Neuron (in vitro differentiated cells): ENCODE data around the gene WDR86.

ENCODE experiments used
- H2AFZ ChIP-seq: one replicate; pipeline ENCODE4 v1.6.1; 2013; ENCODE audit warnings: low read depth, mild to moderate bottlenecking, inconsistent platforms, low read length, moderate library complexity
- H3K27me3 ChIP-seq: one replicate; pipeline ENCODE4 v1.6.1; 2013; ENCODE audit warnings: low read length; ENCODE audit not compliant: insufficient read depth
- H3K36me3 ChIP-seq: one replicate; pipeline ENCODE4 v1.6.1; 2013; ENCODE audit warnings: low read length; ENCODE audit not compliant: insufficient read depth
- H3K4me1 ChIP-seq: one replicate; pipeline ENCODE4 v1.6.1; 2013; ENCODE audit warnings: low read length; ENCODE audit not compliant: insufficient read depth
- H3K4me3 ChIP-seq: 2 replicates; pipeline ENCODE4 v1.5.1; 2013; ENCODE audit warnings: mild to moderate bottlenecking, low read length, moderate library complexity
- H3K9me3 ChIP-seq: one replicate; pipeline ENCODE4 v1.6.1; 2013; ENCODE audit warnings: low read length

WDR86 gene

DNA sequence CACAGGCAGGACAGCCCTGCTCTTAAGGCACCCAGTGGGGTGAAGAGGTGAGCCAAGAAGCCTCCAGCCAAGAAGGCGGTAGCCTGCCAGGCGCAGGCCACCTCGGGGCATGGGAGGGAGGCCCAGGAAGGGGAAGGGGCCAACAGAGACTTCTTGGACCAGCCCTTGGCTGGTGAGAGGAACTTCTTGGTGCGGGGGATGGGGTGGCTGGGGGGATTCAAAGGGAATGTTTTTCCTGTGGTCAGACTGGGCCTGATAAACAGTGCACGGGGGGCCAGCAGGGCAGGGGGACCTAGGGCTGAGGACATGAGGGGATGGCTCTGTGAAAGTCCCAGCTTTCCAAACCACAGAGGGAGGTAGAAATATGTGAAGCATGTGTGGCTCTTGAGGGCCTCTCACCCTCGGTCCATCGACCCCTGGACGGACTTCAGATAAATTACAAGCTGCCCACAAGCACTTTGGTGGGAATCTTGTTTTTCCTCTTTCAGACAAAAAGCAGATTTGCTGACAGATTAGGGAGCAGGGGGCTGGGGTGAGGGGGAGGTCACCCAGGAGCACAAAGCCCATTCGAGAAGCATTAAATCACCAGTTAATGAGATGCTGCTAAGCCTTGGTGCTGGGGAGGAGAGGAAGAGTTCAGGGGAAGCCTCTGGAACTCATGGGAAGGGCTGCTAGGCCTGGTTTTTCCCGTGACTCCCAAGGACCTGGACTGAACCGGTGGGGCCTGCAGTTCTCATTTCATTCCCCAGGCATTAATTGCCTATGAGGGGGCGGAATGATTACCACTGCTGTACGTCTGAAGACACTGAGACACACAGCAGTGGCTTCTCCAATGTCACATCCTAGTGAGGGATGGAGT, 18.8 kb upstream of the WDR86 start:
- no peaks in the 10 kb centered on the region for H3K27me3 ChIP-seq
- H3K4me1 ChIP-seq: peaks cover 11% of the 10 kb centered on the region

DNA sequence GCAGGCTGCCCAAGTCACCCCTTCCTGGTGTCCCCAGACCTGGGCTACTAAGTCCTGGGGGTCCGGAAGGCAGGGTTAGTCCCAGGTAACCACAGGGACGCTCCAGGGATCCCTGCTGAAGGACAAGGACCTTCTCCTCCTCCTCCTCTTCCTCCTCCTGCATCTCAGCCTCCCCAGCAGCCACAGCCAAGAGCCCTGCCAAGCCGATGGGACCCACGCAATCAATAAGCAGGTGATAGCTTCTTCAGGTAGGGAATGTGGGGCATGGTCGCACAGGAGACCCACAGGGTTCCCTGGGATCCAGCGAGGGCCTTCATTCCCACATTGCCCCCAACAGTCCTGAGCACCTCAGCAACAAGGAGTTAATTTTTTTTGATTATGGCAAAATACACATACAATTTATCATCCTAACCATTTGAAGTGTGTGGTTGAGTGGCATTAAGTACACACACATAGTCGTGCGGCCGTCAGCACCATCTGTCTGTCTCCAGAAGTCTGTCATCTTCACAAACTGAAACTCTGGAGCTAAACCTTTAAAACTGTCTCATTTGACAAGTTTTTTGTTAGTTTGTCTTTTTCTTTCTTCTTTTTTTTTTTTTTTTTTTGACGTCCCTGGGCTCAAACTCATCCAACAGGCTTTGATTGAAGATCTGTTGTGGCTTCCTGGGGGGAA, 18.0 kb upstream of the WDR86 start:
- no peaks in the 10 kb centered on the region for H3K27me3 ChIP-seq
- H3K4me3 ChIP-seq: no peak overlapping the region
- H3K9me3 ChIP-seq: no peaks in the 10 kb centered on the region
- H3K36me3 ChIP-seq: no peaks in the 10 kb centered on the region
- H2AFZ ChIP-seq: no peak overlapping the region
- peaks cover 11% of the 10 kb centered on the region for H3K4me1 ChIP-seq

More for the DNA sequence above, 18.8 kb upstream of the WDR86 start:
- H3K9me3 ChIP-seq: no peaks in the 10 kb centered on the region
- H3K36me3 ChIP-seq: no peaks in the 10 kb centered on the region
- H3K4me3 ChIP-seq: no peak overlapping the region
- no peak overlapping the region for H2AFZ ChIP-seq

DNA sequence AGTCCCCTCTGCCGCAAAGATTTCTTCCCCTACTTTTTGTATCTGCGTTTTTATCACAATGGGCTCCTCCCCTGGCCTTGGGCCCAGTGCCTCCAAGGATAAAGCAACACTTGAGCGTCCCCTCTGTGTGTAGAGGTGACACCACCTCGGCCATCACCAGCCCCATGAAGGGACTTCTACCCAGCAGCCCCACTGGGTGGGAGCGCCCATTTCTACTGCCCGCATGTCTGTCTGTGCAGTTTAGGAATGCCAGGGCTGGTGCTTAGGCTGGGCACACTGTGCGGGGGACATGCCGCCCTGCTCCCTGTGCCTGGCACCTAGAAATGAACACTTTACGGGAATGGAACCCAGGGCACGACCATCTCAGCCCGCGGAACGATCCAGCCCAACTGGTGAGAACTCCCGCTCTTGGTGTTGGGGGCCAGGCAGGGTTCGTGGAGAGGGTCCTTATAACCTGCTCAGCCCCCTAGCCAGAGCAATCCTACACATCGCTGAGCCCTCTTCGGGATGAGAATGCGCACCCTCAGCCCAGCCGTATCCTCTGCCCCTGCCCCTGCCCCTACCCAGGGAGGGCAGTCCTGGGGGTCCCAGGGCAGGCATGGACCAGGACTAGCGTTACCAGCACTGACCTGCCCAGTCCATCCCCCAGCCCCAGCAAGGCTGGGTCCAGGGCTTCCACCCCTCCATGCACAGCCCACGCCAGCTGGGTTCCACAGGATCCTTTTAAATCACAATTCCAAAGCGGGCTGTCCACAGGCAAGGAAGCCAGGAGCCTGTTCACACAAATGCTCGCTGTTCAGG, 17.3 kb upstream of the WDR86 start:
- Histone ChIP-seq H3K4me3 (no peak overlapping the region), H3K27me3 (no peaks in the 10 kb centered on the region), H3K4me1 (peaks cover 11% of the 10 kb centered on the region), H3K9me3 (no peaks in the 10 kb centered on the region), H2AFZ (no peak overlapping the region), H3K36me3 (no peaks in the 10 kb centered on the region)

DNA sequence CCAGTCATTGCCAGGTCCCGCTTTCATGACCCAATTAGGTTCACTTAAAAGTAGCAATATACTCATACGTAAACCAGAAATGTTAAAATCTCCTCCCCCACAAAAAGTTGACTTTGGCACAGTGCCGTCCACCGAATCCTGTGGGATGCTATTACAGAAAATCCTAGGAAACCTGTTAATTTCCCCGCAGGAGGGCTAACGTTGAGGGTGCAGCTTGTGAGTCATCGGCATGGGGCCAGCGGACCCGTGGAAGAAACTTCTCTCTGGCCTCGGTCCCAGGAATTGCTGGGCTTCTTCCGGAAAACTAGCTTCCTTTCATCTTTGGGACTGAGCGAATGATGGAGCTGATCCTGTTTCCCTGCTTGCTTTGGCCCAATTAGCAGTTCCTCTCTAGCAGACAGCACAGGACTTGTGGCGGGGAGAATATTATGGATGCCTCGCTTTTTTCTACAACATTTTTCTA, 16.6 kb upstream of the WDR86 start:
- Histone ChIP-seq H3K4me3 (no peak overlapping the region), H3K9me3 (peaks cover 5% of the 10 kb centered on the region), H3K27me3 (peaks cover 3% of the 10 kb centered on the region), H3K36me3 (no peaks in the 10 kb centered on the region), H2AFZ (no peak overlapping the region), H3K4me1 (peaks cover 11% of the 10 kb centered on the region)

DNA sequence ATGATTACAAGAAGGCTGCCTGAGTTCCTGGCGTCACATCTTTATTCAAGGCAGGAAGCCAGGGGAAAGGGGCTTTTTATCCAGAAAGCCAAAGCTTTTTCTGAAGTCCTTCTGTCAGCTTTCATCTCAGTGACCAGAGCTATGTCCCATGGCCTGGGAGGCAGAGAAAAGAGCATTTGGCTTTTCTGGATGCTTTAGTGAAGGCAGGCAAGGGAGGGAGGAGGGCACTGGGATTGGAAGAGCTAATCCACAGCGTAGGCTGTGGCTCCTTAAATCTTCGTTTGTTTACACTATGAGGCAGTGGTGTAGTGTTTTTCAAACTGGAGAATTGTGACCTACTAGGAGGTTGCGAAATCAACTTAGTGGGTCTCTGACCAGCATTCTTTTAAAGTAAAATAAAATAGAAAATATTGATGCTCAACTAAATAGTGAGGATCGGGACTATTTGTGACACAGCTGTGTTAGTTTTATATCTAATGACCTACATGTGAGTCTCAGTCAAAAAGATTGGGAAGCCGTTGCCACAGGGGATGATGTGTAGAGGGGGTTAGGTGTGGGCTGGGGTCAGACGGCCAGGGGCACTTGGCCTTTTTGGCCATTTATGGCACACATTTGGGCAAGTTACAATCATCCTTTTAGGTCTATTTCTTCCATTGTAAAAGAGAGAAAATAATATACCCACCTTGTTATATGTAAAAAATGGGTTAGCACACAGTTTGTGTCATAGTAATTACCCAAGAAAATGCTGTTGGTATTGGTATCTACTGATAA, 16.0 kb upstream of the WDR86 start:
- peaks cover 11% of the 10 kb centered on the region for H3K4me1 ChIP-seq
- peaks cover 3% of the 10 kb centered on the region for H3K27me3 ChIP-seq
- no peaks in the 10 kb centered on the region for H3K36me3 ChIP-seq
- peaks cover 5% of the 10 kb centered on the region for H3K9me3 ChIP-seq
- no peak overlapping the region for H2AFZ ChIP-seq
- H3K4me3 ChIP-seq: no peak overlapping the region

DNA sequence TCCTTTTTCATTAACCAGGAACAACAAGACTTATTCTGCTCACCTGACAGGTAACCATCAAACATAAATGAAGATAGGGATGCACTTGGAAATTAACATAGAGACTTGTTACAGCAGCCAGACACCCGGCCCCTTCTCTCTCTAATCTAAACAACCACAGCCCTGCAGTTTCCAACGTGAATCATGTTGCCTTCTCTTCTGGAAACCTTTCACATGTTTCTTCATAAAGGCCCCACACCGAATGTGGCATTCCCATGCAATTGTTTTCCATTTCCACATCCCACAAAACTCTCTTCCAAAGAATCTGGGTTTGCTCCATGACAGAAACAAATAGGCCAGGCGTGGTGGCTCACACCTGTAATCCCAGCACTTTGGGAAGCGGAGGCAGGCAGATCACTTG, 15.0 kb upstream of the WDR86 start:
- Histone ChIP-seq H3K4me3 (no peak overlapping the region), H3K4me1 (peaks cover 11% of the 10 kb centered on the region), H2AFZ (no peak overlapping the region), H3K36me3 (no peaks in the 10 kb centered on the region), H3K27me3 (peaks cover 3% of the 10 kb centered on the region), H3K9me3 (peaks cover 5% of the 10 kb centered on the region)

DNA sequence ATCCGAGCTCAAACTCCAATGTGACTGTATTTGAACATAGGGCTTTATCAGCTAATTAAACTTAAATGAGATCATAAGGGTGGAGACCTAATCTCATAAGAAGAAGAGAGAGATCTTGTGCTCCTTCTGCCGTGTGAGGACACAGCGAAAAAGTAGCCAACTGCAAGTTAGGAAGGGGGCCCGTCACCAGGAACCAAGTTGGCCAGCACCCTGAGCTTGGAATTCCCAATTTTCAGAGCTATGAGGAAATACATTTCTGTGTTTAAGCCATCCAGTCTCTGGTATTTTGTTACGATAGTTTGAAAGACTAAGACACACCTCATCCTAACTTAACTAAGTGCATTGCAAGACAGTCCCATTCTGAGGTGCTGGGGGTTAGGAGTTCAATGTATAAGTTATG, 14.1 kb upstream of the WDR86 start:
- no peak overlapping the region for H3K4me3 ChIP-seq
- H3K9me3 ChIP-seq: peaks cover 5% of the 10 kb centered on the region
- peaks cover 8% of the 10 kb centered on the region for H3K4me1 ChIP-seq
- H3K27me3 ChIP-seq: peaks cover 3% of the 10 kb centered on the region
- no peak overlapping the region for H2AFZ ChIP-seq
- no peaks in the 10 kb centered on the region for H3K36me3 ChIP-seq

DNA sequence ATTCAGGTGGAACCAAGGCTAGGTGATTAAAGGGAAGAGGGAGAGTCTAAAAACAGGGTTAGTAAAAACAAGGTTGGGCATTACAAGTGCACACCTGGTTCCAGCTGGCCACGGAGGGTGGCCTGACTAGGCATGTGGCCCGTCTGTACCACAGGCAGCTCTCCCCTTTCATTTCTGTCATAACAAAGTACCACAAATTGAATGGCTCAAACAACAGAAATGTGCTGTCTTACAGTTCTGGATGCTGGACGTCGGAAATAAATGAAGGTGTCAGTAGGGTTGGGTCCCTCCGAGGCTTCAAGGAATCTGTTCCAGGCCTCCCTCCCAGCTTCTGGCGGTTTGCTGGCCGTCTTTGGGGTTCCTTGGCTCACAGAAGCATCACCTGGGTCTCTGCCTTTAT, 13.4 kb upstream of the WDR86 start:
- no peak overlapping the region for H2AFZ ChIP-seq
- peaks cover 3% of the 10 kb centered on the region for H3K27me3 ChIP-seq
- H3K9me3 ChIP-seq: peaks cover 5% of the 10 kb centered on the region
- no peaks in the 10 kb centered on the region for H3K36me3 ChIP-seq
- peaks cover under 1% of the 10 kb centered on the region for H3K4me1 ChIP-seq
- H3K4me3 ChIP-seq: no peak overlapping the region

DNA sequence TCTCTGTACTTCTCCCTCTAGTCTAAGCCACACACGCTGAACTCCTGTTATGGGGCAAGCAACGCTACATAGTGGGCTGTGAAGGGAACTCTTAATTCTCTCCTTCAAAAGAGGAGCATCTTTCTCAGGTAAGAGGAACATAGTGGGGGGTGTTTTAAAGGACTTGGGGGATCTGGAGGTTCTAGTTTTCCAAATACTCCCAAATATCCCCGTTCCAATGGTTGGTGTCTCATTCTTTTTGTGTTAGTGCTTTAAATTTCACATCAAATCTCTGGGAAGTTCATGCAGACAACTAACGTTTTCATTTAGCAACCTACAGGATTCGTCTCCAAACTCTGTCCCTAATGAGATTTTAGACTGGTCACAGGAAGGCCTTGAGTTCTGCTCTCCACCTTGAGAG, 12.4 kb upstream of the WDR86 start:
- Histone ChIP-seq H3K4me3 (no peak overlapping the region), H3K36me3 (no peaks in the 10 kb centered on the region), H3K27me3 (peaks cover 3% of the 10 kb centered on the region), H2AFZ (no peak overlapping the region), H3K4me1 (no peaks in the 10 kb centered on the region), H3K9me3 (peaks cover 5% of the 10 kb centered on the region)

DNA sequence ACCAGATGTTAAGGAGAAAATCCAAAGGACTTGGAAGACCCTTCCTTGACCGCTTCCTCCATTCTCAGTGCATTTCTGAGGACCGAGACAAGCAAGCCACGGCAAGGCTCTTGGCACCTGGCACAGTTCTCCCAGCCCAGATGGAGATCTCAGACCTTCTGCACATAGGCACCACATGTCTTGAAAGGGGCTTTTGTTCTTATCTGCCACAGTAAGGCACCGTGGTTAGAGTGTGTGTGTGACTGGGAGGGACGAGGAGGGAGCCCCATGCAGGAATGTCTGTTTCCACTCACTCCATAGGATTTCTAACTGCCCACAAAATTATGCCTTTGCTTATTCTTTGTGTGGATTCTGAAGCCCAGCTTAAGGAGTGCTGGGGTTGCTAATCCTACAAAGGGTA, 10.3 kb upstream of the WDR86 start:
- no peak overlapping the region for H3K4me3 ChIP-seq

DNA sequence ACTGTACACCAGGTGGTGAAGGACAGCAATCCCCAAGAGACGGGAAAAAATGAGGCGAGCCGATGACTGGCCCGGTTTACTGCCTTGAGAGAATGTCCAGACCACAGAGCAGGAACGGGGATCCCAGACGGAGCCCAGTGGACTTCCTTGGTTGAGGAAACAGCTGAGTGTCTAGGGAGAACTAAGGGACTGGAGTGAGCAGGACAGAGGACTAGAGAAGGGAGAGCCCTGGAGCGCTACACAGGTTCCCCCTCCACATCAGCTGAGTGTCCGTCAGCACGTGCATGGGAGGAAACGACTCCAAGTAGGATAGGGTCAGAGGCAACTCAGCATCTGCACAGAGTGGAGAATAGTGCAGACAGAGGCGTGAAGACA, 7.1 kb upstream of the WDR86 start:
- peaks cover 12% of the 10 kb centered on the region for H3K4me1 ChIP-seq
- no peaks in the 10 kb centered on the region for H3K36me3 ChIP-seq
- H3K9me3 ChIP-seq: peaks cover 4% of the 10 kb centered on the region
- peaks cover 2% of the 10 kb centered on the region for H3K27me3 ChIP-seq
- no peak overlapping the region for H2AFZ ChIP-seq
- no peak overlapping the region for H3K4me3 ChIP-seq

More for the DNA sequence above, 10.3 kb upstream of the WDR86 start:
- peaks cover 3% of the 10 kb centered on the region for H3K27me3 ChIP-seq
- peaks cover 12% of the 10 kb centered on the region for H3K4me1 ChIP-seq
- H3K9me3 ChIP-seq: peaks cover 5% of the 10 kb centered on the region
- no peak overlapping the region for H2AFZ ChIP-seq
- H3K36me3 ChIP-seq: no peaks in the 10 kb centered on the region

DNA sequence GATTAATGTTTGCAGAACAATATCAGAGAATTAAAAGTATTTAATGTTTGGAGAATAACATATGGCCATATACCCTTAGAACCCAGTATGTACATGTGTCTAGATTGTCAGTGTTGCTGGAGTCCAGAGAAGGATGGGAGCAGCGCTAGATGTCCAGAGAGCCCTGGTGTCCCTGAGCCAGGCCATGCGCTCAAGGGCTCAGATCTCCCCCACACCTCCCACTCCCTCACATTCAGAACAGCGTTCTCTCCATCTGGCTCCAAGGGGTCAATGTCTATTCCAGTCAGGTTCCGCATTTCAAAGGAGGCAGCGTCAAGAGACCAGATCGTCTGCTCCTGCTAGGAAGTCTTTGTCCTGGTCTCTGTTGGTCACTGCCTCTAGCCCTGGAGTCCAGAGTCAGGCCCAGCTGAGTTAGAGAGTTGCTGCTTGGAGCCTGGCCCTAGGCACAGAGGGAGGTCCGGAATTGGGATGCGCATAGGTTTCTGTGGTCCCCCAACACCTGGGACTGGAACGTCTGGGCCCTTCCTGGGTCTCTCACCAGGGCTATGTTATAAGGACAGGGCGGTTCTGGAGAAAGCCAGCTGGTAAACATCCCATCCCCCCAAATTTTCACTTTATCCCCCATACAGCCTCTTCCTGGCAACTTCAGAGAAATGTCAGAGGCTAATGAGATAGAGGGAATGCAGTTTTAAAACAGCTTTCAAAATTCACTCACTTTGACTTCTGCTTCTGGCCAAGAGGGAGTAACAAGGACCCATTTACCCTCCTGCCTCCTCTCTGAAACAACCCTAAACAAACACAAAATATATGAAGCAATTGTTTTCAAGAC, 6.5 kb upstream of the WDR86 start:
- Histone ChIP-seq H3K27me3 (no peaks in the 10 kb centered on the region), H2AFZ (no peak overlapping the region), H3K36me3 (no peaks in the 10 kb centered on the region), H3K4me3 (no peak overlapping the region), H3K4me1 (peaks cover 12% of the 10 kb centered on the region), H3K9me3 (no peaks in the 10 kb centered on the region)
